Nephron (organoid): ENCODE measurements around the gene ARID3B.

ENCODE experiments used
- H3K27ac Mint-ChIP-seq, 3 experiments: 2 replicates each; pipeline ENCODE4 v1.8.0; 2020; ENCODE audit warnings: mixed read lengths in 3 of 3, mild to moderate bottlenecking in 2 of 3, moderate library complexity in 1 of 3
- H3K27me3 Mint-ChIP-seq: 2 replicates; pipeline ENCODE4 v1.8.0; 2021; ENCODE audit warnings: low read depth, mild to moderate bottlenecking, moderate library complexity, mixed read lengths
- H3K36me3 Mint-ChIP-seq: 2 replicates; pipeline ENCODE4 v1.8.0; 2020; ENCODE audit warnings: low read depth, mixed read lengths
- H3K4me1 Mint-ChIP-seq: 2 replicates; pipeline ENCODE4 v1.8.0; 2020; ENCODE audit warnings: mixed read lengths
- H3K4me3 Mint-ChIP-seq, 3 experiments: 2 replicates each; pipeline ENCODE4 v1.8.0; 2020; ENCODE audit warnings: mild to moderate bottlenecking in 3 of 3, mixed read lengths in 3 of 3, moderate library complexity in 2 of 3
- H3K9me3 Mint-ChIP-seq: 2 replicates; pipeline ENCODE4 v1.8.0; 2020; ENCODE audit warnings: mixed read lengths
- CTCF ChIP-seq, 3 experiments: fragments of 200-600 bp; sonication (generic); IDR thresholded peaks; one replicate each; pipeline ENCODE4 v1.5.0; 2021; ENCODE audit warnings: antibody characterized with exemption in 3 of 3; ENCODE audit not compliant: unreplicated experiment in 3 of 3

ARID3B gene

GRCh38 chr15:74551714-74552113, 10.7 kb downstream of the ARID3B start:
- no peaks in the 10 kb centered on the region for H3K9me3 Mint-ChIP-seq
- peaks cover 35% of the 10 kb centered on the region for H3K4me1 Mint-ChIP-seq
- H3K36me3 Mint-ChIP-seq: peaks cover 65% of the 10 kb centered on the region
- no peak overlapping the region for H3K4me3 Mint-ChIP-seq
- no peak for TF ChIP-seq CTCF (IDR thresholded peaks at IDR 0.05; ENCODE audit: unreplicated experiment in 3 of 3)
- H3K27me3 Mint-ChIP-seq: peaks cover 3% of the 10 kb centered on the region
- H3K27ac Mint-ChIP-seq: peak overlapping the region in 1 of 3 experiments; percentile 62

DNA sequence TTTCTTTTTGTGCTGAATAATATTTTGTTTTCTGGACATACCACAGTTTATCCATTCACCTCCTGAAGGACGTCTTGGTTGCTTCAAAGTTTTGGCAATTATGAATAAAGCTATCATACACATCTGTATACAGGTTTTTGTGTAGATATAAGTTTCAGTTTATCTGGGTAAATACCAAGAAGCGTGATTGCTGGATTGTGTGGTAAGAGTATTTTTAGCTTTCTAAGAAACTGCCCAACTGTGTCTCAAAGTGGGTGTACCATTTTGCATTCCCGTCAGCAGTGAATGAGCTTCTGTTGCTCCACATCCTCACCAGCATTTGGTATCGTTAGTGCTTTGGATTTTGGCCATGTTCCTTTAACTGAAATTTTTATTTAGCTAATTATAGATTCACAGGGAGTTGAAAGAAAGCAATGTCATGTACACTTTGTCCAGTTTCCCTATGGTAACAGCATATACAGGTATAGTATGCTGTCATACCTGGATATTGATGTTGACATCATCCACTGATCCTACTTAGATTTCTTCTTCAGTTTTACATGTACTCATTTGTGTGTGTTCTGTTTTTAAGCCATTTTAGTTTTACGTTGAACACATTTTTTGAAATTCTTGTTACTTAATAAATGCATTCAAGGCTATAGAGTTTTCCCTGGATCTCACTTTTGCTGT, 11.9 kb downstream of the ARID3B start:
- H3K4me1 Mint-ChIP-seq: peaks cover 34% of the 10 kb centered on the region
- H3K27me3 Mint-ChIP-seq: peaks cover 3% of the 10 kb centered on the region
- H3K9me3 Mint-ChIP-seq: no peaks in the 10 kb centered on the region
- H3K27ac Mint-ChIP-seq: no peak overlapping the region
- no peak overlapping the region for H3K4me3 Mint-ChIP-seq
- H3K36me3 Mint-ChIP-seq: peaks cover 68% of the 10 kb centered on the region
- no peak for TF ChIP-seq CTCF (IDR thresholded peaks at IDR 0.05; ENCODE audit: unreplicated experiment in 3 of 3)

DNA sequence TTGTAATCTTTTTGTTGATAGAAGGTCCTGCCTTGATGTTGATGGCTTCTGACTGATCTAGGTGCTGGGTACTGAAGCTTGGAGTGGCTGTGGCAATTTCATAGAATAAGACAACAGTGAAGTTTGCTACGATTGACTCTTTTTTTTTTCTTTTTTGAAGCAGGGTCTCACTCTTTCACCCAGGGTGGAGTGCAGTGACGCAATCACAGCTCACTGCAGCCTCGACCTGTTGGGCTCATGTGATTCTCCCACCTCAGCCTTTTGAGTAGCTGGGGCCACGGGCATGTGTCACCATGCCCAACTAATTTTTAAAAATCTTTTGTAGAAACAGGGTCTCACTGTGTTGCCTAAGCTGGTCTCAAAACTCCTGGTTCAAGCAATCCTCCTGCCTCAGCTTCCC, 14.2 kb downstream of the ARID3B start:
- Mint-ChIP-seq H3K9me3 (no peaks in the 10 kb centered on the region), H3K27me3 (peaks cover 3% of the 10 kb centered on the region), H3K4me1 (peaks cover 30% of the 10 kb centered on the region), H3K4me3 (no peak overlapping the region), H3K36me3 (peaks cover 55% of the 10 kb centered on the region), H3K27ac (no peak overlapping the region)
- TF ChIP-seq CTCF (IDR thresholded peaks at IDR 0.05; ENCODE audit: unreplicated experiment in 3 of 3): no peak

DNA sequence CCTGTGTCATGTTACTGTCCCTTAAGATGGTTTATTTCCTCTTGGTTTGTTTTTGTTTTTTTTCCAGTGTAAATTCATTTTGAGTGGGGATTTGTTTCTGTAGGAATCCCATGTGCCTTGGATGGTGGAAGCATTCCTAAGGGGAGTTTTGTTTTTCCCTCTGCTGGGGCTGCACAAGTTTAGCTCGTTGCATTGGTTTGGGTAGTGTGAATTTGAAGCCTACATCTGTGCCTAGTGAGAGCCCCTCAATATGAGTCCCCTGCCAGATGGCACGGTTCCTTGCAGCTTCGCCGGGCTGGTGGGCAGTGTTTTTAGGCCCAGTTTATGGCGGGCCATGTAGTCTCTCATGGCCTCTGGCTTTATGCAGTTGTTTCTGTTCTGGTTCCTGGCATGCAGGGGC, 17.7 kb downstream of the ARID3B start:
- Mint-ChIP-seq H3K4me1 (peaks cover 20% of the 10 kb centered on the region), H3K4me3 (no peak overlapping the region), H3K27me3 (no peaks in the 10 kb centered on the region), H3K9me3 (no peaks in the 10 kb centered on the region), H3K36me3 (peaks cover 40% of the 10 kb centered on the region), H3K27ac (no peak overlapping the region)
- no peak for TF ChIP-seq CTCF (IDR thresholded peaks at IDR 0.05; ENCODE audit: unreplicated experiment in 3 of 3)

- TF ChIP-seq CTCF (IDR thresholded peaks at IDR 0.05; ENCODE audit: unreplicated experiment in 3 of 3): no peak
These were observed 22.4 kb downstream of the ARID3B start for GRCh38 chr15:74563442-74563841.

DNA sequence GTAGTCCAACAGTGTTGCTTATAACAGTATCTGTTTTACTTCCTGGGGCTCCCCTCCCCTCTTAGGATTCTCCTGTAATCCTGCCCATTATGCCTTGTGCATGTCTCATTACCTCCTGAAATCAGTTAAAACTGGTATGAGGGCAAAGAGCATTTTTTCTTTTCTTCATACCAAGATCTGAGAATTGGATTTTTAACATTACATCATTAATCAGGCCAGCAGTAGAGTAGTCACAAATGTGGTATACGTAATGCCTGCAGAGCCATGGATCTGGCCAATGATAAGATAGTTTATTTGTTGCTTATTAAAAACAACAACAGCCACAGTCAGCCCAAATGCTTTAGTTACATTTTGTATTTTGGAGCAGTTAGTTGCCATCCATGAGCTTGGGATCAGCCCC, 23.2 kb downstream of the ARID3B start:
- H3K4me1 Mint-ChIP-seq: peaks cover 28% of the 10 kb centered on the region
- peak overlapping the region in 1 of 3 experiments; percentile 40 for H3K27ac Mint-ChIP-seq
- H3K27me3 Mint-ChIP-seq: no peaks in the 10 kb centered on the region
- peaks cover 27% of the 10 kb centered on the region for H3K36me3 Mint-ChIP-seq
- no peaks in the 10 kb centered on the region for H3K9me3 Mint-ChIP-seq
- TF ChIP-seq CTCF (IDR thresholded peaks at IDR 0.05; ENCODE audit: unreplicated experiment in 3 of 3): no peak
- H3K4me3 Mint-ChIP-seq: no peak overlapping the region

More at GRCh38 chr15:74563442-74563841, 22.4 kb downstream of the ARID3B start:
- H3K4me1 Mint-ChIP-seq: peaks cover 32% of the 10 kb centered on the region
- H3K27ac Mint-ChIP-seq: no peak overlapping the region
- H3K36me3 Mint-ChIP-seq: peaks cover 29% of the 10 kb centered on the region
- no peaks in the 10 kb centered on the region for H3K27me3 Mint-ChIP-seq
- H3K4me3 Mint-ChIP-seq: no peak overlapping the region
- no peaks in the 10 kb centered on the region for H3K9me3 Mint-ChIP-seq
